Mucosa of stomach (tissue), 1 donor: ENCODE measurements around the gene PRMT5.

ENCODE experiments used
- H3K27me3 ChIP-seq: one replicate; pipeline ENCODE4 v1.7.0; 2013; ENCODE audit warnings: mild to moderate bottlenecking, low read length; ENCODE audit not compliant: control insufficient read depth, insufficient read depth
- H3K36me3 ChIP-seq: one replicate; pipeline ENCODE4 v1.7.0; 2013; ENCODE audit warnings: low read length; ENCODE audit not compliant: control insufficient read depth, insufficient read depth
- H3K4me1 ChIP-seq: one replicate; pipeline ENCODE4 v1.7.0; 2013; ENCODE audit warnings: mild to moderate bottlenecking, low read length; ENCODE audit not compliant: control insufficient read depth, insufficient read depth
- H3K4me3 ChIP-seq: one replicate; pipeline ENCODE4 v1.7.0; 2013; ENCODE audit warnings: low read length
- H3K9ac ChIP-seq: one replicate; pipeline ENCODE4 v1.7.0; 2013; ENCODE audit warnings: mild to moderate bottlenecking, low read length, moderate library complexity
- H3K9me3 ChIP-seq: one replicate; pipeline ENCODE4 v1.7.0; 2013; ENCODE audit warnings: mild to moderate bottlenecking, low read length, moderate library complexity; ENCODE audit not compliant: control insufficient read depth
- donor health status: Pancreatic carcinoma.

The PRMT5 gene

GRCh38 chr14:22929104-22929960, at the start of gene PRMT5:
Gene PRMT5, minus strand, starts transcription at chr14:22929376. Its CDS starts 15 bp downstream, at chr14:22929361.
- Histone ChIP-seq H3K27me3 (no peaks in the 10 kb centered on the region), H3K36me3 (no peaks in the 10 kb centered on the region), H3K9ac (peak within 1 kb of the TSS; percentile 93), H3K4me1 (peaks cover 11% of the 10 kb centered on the region), H3K9me3 (no peaks in the 10 kb centered on the region), H3K4me3 (peak within 1 kb of the TSS; percentile 84)

- Histone ChIP-seq H3K4me1 (peaks cover 49% of the 10 kb centered on the region), H3K36me3 (no peaks in the 10 kb centered on the region), H3K9me3 (no peaks in the 10 kb centered on the region), H3K9ac (no peak overlapping the region), H3K27me3 (peaks cover 16% of the 10 kb centered on the region), H3K4me3 (no peak overlapping the region)
These were observed 49.3 kb upstream of the PRMT5 start for GRCh38 chr14:22978487-22978837.

GRCh38 chr14:22977684-22978486, 48.7 kb upstream of the PRMT5 start:
- Histone ChIP-seq H3K27me3 (peaks cover 16% of the 10 kb centered on the region), H3K36me3 (no peaks in the 10 kb centered on the region), H3K4me3 (no peak overlapping the region), H3K9ac (peak overlapping the region; percentile 17), H3K9me3 (no peaks in the 10 kb centered on the region), H3K4me1 (peaks cover 49% of the 10 kb centered on the region)

- peak overlapping the region; percentile 17 for H3K9ac ChIP-seq
- H3K4me1 ChIP-seq = peaks cover 49% of the 10 kb centered on the region
- no peaks in the 10 kb centered on the region for H3K36me3 ChIP-seq
- peaks cover 16% of the 10 kb centered on the region for H3K27me3 ChIP-seq
- H3K4me3 ChIP-seq = no peak overlapping the region
- no peaks in the 10 kb centered on the region for H3K9me3 ChIP-seq
These were observed 48.2 kb upstream of the PRMT5 start for GRCh38 chr14:22977434-22977683.

- Histone ChIP-seq H3K27me3 (peaks cover 11% of the 10 kb centered on the region), H3K36me3 (no peaks in the 10 kb centered on the region), H3K4me1 (peaks cover 49% of the 10 kb centered on the region), H3K4me3 (no peak overlapping the region), H3K9ac (peak overlapping the region; percentile 17), H3K9me3 (no peaks in the 10 kb centered on the region)
These were observed 47.7 kb upstream of the PRMT5 start for GRCh38 chr14:22976620-22977433.

GRCh38 chr14:22974530-22975313, 45.5 kb upstream of the PRMT5 start:
- Histone ChIP-seq H3K9me3 (no peaks in the 10 kb centered on the region), H3K27me3 (no peaks in the 10 kb centered on the region), H3K4me1 (peaks cover 35% of the 10 kb centered on the region), H3K9ac (no peak overlapping the region), H3K4me3 (no peak overlapping the region), H3K36me3 (no peaks in the 10 kb centered on the region)

GRCh38 chr14:22973217-22974032, 44.2 kb upstream of the PRMT5 start:
- Histone ChIP-seq H3K9me3 (no peaks in the 10 kb centered on the region), H3K36me3 (no peaks in the 10 kb centered on the region), H3K4me3 (no peak overlapping the region), H3K4me1 (peaks cover 22% of the 10 kb centered on the region), H3K27me3 (no peaks in the 10 kb centered on the region), H3K9ac (no peak overlapping the region)

GRCh38 chr14:22972313-22972930, 43.2 kb upstream of the PRMT5 start:
- H3K9ac ChIP-seq = no peak overlapping the region

GRCh38 chr14:22971152-22971551, 42.0 kb upstream of the PRMT5 start:
- Histone ChIP-seq H3K27me3 (no peaks in the 10 kb centered on the region), H3K4me1 (no peaks in the 10 kb centered on the region), H3K4me3 (no peak overlapping the region), H3K36me3 (no peaks in the 10 kb centered on the region), H3K9me3 (no peaks in the 10 kb centered on the region), H3K9ac (no peak overlapping the region)

More at GRCh38 chr14:22972313-22972930, 43.2 kb upstream of the PRMT5 start:
- Histone ChIP-seq H3K4me1 (peaks cover 12% of the 10 kb centered on the region), H3K36me3 (no peaks in the 10 kb centered on the region), H3K4me3 (no peak overlapping the region), H3K27me3 (no peaks in the 10 kb centered on the region), H3K9me3 (no peaks in the 10 kb centered on the region)

GRCh38 chr14:22966783-22967269, 37.6 kb upstream of the PRMT5 start:
- Histone ChIP-seq H3K4me1 (no peaks in the 10 kb centered on the region), H3K9me3 (no peaks in the 10 kb centered on the region), H3K4me3 (no peak overlapping the region), H3K27me3 (no peaks in the 10 kb centered on the region), H3K36me3 (no peaks in the 10 kb centered on the region), H3K9ac (no peak overlapping the region)
